Panc1 (cell line): ENCODE measurements around the gene C1RL. TPM values are rescaled to one million over a fixed set of nuclear protein-coding genes. Genes with fewer than 3 reads are reported as not detected.

Source experiments
- ATAC-seq: fragments of 200-7000 bp; cut with Tn5 transposase; 2 replicates; pipeline ENCODE4 v1.9.1; 2020; ENCODE audit warnings: mild to moderate bottlenecking, moderate library complexity
- BruUV-seq: library from RNA; stranded (reverse); fragments of 400-500 nt; replicated peaks from 2 replicates; lab custom pipeline; 2021; lab: Mats Ljungman, UMichigan
- CTCF ChIA-PET: fragments of 300-600 bp; sonication (Branson Sonifier 250); formaldehyde crosslinking; loops from one replicate; lab custom pipeline; 2022; ENCODE audit warnings: antibody characterized with exemption; lab: Charles Lee
- POLR2A ChIA-PET: fragments of 300-600 bp; sonication (Branson Sonifier 250); formaldehyde crosslinking; loops from one replicate; lab custom pipeline; 2022; ENCODE audit warnings: antibody characterized with exemption; lab: Charles Lee
- DNase-seq: peaks from one replicate; pipeline ENCODE4 v3.0.0-alpha.2; 2010; ENCODE audit warnings: low read depth, low spot score
- H3K27ac ChIP-seq: 2 replicates; pipeline ENCODE4 v1.5.1; 2011; ENCODE audit warnings: mild to moderate bottlenecking, low read length, inconsistent platforms
- H3K27me3 ChIP-seq: fragments of 200-500 bp; sonication (Bioruptor generic); 2 replicates; pipeline ENCODE4 v1.6.0; 2014; ENCODE audit warnings: low read length, inconsistent platforms; ENCODE audit not compliant: control insufficient read depth, insufficient read depth
- H3K36me3 ChIP-seq: fragments of 200-500 bp; sonication (Bioruptor generic); 2 replicates; pipeline ENCODE4 v1.5.1; 2014; ENCODE audit warnings: inconsistent platforms, mild to moderate bottlenecking, low read length, moderate library complexity; ENCODE audit not compliant: control insufficient read depth, insufficient read depth
- H3K4me1 ChIP-seq: 2 replicates; pipeline ENCODE4 v1.5.1; 2011; ENCODE audit warnings: inconsistent platforms, mild to moderate bottlenecking, low read length, moderate library complexity; ENCODE audit not compliant: control insufficient read depth, insufficient read depth
- H3K4me3 ChIP-seq, 2 experiments: 2 replicates each; pipeline ENCODE4 v1.5.1; 2011 to 2012; ENCODE audit warnings: low read depth in 2 of 2, low read length in 2 of 2, mild to moderate bottlenecking in 2 of 2, inconsistent platforms in 1 of 2, moderate library complexity in 1 of 2
- H3K9me3 ChIP-seq: fragments of 200-500 bp; sonication (Bioruptor generic); 2 replicates; pipeline ENCODE4 v1.5.1; 2014; ENCODE audit warnings: low read depth, mild to moderate bottlenecking, inconsistent platforms, low read length, moderate library complexity; ENCODE audit not compliant: control insufficient read depth, insufficient read depth
- TCF7L2 ChIP-seq: IDR thresholded peaks from 2 replicates; pipeline ENCODE4 v1.6.1; 2011; ENCODE audit warnings: mild to moderate bottlenecking, low read depth, low read length, inconsistent platforms
- in situ Hi-C: cut with HindIII; loops from 2 replicates; pipeline ENCODE4 v1.10.0; 2016; ENCODE audit warnings: low sequenced_read_pairs, low pct_unique_long_range_greater_than_20kb
- intact Hi-C: fragments of 100-400 bp; cut with micrococcal nuclease; formaldehyde crosslinking; loops from one replicate; pipeline ENCODE4 v1.10.0; 2022; ENCODE audit not compliant: unreplicated experiment
- total RNA-seq: library from RNA; stranded (reverse); gene quantifications from one replicate; pipeline ENCODE4 v1.2.1, GENCODE V29; 2021; ENCODE audit not compliant: unreplicated experiment
- TF ChIP-seq, protein P1 (sequence below): fragments of 450-650 bp; IDR thresholded peaks from 2 replicates; pipeline ENCODE4 v1.5.1; 2017; ENCODE audit warnings: mild to moderate bottlenecking
- TF ChIP-seq, protein P2 (sequence below), 2 experiments: IDR thresholded peaks; 2 replicates each; pipeline ENCODE4 v1.6.1; 2011 to 2012; ENCODE audit warnings: low read depth in 2 of 2, control low read depth in 1 of 2, low read length in 1 of 2, mild to moderate bottlenecking in 1 of 2, moderate library complexity in 1 of 2; ENCODE audit not compliant: insufficient read depth in 1 of 2

Gene C1RL
- total RNA-seq, 1 experiment from 2014 or later = 10.7 TPM

DNA sequence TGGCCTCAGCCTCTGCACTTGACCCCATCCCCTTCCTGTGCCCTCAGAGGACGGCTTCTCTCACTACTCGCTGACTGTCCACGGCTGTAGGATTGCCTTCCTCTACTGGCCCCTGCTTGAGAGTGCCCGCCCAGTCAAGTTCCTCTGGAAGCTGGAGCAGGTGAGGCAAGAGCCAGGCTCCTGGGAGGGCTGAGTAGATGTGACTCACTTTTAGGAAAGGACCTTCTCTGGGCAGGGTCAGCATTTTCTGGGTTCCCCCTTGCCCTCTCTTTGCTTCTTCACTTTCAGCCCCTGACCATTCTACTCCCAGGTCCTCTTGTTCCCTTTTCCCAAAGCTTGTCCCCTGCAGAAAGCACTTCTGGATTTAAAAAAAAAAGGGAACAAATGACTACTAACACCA, 28.9 kb upstream of the C1RL start:
- no peaks in the 10 kb centered on the region for H3K27me3 ChIP-seq
- ChIA-PET POLR2A (no interaction called here), CTCF (no interaction called here)
- no peaks in the 10 kb centered on the region for H3K4me1 ChIP-seq
- H3K36me3 ChIP-seq = no peaks in the 10 kb centered on the region
- no peak for TF ChIP-seq TCF7L2
- TF ChIP-seq, protein P1, sequence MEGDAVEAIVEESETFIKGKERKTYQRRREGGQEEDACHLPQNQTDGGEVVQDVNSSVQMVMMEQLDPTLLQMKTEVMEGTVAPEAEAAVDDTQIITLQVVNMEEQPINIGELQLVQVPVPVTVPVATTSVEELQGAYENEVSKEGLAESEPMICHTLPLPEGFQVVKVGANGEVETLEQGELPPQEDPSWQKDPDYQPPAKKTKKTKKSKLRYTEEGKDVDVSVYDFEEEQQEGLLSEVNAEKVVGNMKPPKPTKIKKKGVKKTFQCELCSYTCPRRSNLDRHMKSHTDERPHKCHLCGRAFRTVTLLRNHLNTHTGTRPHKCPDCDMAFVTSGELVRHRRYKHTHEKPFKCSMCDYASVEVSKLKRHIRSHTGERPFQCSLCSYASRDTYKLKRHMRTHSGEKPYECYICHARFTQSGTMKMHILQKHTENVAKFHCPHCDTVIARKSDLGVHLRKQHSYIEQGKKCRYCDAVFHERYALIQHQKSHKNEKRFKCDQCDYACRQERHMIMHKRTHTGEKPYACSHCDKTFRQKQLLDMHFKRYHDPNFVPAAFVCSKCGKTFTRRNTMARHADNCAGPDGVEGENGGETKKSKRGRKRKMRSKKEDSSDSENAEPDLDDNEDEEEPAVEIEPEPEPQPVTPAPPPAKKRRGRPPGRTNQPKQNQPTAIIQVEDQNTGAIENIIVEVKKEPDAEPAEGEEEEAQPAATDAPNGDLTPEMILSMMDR = no peak
- BruUV-seq = no TSS peak
- intact Hi-C loops (no loop called here), in situ Hi-C loops (no loop called here)
- ATAC-seq = no peak
- H3K9me3 ChIP-seq = no peaks in the 10 kb centered on the region
- H3K27ac ChIP-seq = no peak overlapping the region
- no peak overlapping the region for H3K4me3 ChIP-seq
- DNase-seq = no peak

DNA sequence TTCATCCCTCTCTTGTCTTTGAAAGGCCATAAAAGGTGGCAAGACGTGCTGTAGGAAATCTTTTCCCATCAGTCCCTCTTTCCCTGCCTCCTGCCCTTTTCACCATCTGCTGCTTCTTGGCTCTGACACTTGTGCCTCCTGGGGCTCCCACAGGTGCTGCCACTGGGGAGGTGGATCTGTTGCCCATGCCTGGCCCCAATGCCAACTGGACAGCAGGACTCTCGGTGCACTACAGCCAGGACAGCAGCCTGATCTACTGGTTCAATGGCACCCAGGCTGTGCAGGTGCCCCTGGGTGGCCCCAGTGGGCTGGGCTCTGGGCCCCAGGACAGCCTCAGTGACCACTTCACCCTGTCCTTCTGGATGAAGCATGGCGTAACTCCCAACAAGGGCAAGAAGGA, 27.7 kb upstream of the C1RL start:
- Histone ChIP-seq H3K4me3 (no peak overlapping the region), H3K4me1 (no peaks in the 10 kb centered on the region), H3K36me3 (no peaks in the 10 kb centered on the region), H3K27me3 (no peaks in the 10 kb centered on the region), H3K9me3 (no peaks in the 10 kb centered on the region), H3K27ac (no peak overlapping the region)
- ATAC-seq (no peak), DNase-seq (no peak)
- TF ChIP-seq, protein P1 = no peak
- CTCF ChIA-PET = no interaction called here
- in situ Hi-C loops (no loop called here), intact Hi-C loops (no loop called here)
- no TSS peak for BruUV-seq
- POLR2A ChIA-PET = no interaction called here

DNA sequence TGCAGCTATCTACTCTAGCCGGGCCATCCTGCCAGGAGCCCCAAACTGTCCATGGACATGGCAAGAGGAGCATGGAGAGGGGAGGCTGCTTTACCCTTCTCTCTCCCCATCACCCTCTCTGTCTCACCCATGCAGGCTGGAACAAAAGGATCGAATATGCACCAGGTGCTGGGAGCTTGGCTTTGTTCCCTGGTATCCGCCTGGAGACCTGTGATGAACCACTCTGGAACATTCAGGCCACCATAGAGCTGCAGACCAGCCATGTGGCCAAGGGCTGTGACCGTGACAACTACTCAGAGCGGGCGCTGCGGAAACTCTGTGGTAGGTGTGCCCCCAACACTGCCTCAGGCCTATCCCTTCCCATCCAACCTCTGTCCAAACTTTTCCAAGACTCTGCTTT, 27.1 kb upstream of the C1RL start:
- Histone ChIP-seq H3K27ac (no peak overlapping the region), H3K4me3 (no peak overlapping the region), H3K9me3 (no peaks in the 10 kb centered on the region), H3K36me3 (no peaks in the 10 kb centered on the region), H3K27me3 (no peaks in the 10 kb centered on the region), H3K4me1 (no peaks in the 10 kb centered on the region)
- CTCF ChIA-PET = no interaction called here
- no peak for TF ChIP-seq TCF7L2
- TF ChIP-seq, protein P1 = no peak
- TF ChIP-seq, protein P2, sequence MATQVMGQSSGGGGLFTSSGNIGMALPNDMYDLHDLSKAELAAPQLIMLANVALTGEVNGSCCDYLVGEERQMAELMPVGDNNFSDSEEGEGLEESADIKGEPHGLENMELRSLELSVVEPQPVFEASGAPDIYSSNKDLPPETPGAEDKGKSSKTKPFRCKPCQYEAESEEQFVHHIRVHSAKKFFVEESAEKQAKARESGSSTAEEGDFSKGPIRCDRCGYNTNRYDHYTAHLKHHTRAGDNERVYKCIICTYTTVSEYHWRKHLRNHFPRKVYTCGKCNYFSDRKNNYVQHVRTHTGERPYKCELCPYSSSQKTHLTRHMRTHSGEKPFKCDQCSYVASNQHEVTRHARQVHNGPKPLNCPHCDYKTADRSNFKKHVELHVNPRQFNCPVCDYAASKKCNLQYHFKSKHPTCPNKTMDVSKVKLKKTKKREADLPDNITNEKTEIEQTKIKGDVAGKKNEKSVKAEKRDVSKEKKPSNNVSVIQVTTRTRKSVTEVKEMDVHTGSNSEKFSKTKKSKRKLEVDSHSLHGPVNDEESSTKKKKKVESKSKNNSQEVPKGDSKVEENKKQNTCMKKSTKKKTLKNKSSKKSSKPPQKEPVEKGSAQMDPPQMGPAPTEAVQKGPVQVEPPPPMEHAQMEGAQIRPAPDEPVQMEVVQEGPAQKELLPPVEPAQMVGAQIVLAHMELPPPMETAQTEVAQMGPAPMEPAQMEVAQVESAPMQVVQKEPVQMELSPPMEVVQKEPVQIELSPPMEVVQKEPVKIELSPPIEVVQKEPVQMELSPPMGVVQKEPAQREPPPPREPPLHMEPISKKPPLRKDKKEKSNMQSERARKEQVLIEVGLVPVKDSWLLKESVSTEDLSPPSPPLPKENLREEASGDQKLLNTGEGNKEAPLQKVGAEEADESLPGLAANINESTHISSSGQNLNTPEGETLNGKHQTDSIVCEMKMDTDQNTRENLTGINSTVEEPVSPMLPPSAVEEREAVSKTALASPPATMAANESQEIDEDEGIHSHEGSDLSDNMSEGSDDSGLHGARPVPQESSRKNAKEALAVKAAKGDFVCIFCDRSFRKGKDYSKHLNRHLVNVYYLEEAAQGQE (IDR thresholded peaks at IDR 0.05; ENCODE audit: insufficient read depth in 1 of 2, low read depth in 2 of 2, low read length in 1 of 2) = no peak
- DNase-seq (no peak), ATAC-seq (no peak)
- intact Hi-C loops (no loop called here), in situ Hi-C loops (no loop called here)
- POLR2A ChIA-PET = no interaction called here
- BruUV-seq = no TSS peak
